GM18505 (cell line): ENCODE data around the gene PHTF2.
"Not testable (repeated sequence)": the region's sequence is repeated elsewhere in the genome, so short reads cannot be mapped to it uniquely, and the experiment has no call there.

ENCODE experiments used
- ATAC-seq: cut with Tn5 transposase; IDR thresholded peaks from one replicate; pipeline ENCODE4 v1.9.1; 2021; ENCODE audit not compliant: unreplicated experiment
- POLR2A ChIP-seq: IDR thresholded peaks from 4 replicates; pipeline ENCODE4 v1.6.1; 2011; ENCODE audit warnings: borderline replicate concordance; ENCODE audit not compliant: insufficient read depth, insufficient read length; ENCODE audit errors: extremely low read depth

The PHTF2 gene

GRCh38 chr7:77975672-77976480 is 177.3 kb downstream of the PHTF2 start:
- no peak for TF ChIP-seq POLR2A
- no peak for ATAC-seq

- no peak for ATAC-seq
- TF ChIP-seq POLR2A, result no peak
These were observed 180.6 kb downstream of the PHTF2 start for GRCh38 chr7:77979219-77979618.

GRCh38 chr7:77980087-77980713 is 181.6 kb downstream of the PHTF2 start:
- no peak for ATAC-seq
- TF ChIP-seq POLR2A, result no peak

- ATAC-seq, result no peak
- no peak for TF ChIP-seq POLR2A
These were observed 184.5 kb downstream of the PHTF2 start for GRCh38 chr7:77982926-77983550.

- no peak for ATAC-seq
- no peak for TF ChIP-seq POLR2A
These were observed 185.4 kb downstream of the PHTF2 start for GRCh38 chr7:77983973-77984372.

GRCh38 chr7:77985232-77985973 is 186.8 kb downstream of the PHTF2 start:
- ATAC-seq, result no peak
- TF ChIP-seq POLR2A, result no peak

- no peak for ATAC-seq
These were observed 187.4 kb downstream of the PHTF2 start for GRCh38 chr7:77985974-77986339.

GRCh38 chr7:77989981-77990566 is 191.5 kb downstream of the PHTF2 start:
- ATAC-seq, result no peak

More at GRCh38 chr7:77985974-77986339, 187.4 kb downstream of the PHTF2 start:
- TF ChIP-seq POLR2A, result no peak

GRCh38 chr7:77991656-77992055 is 193.1 kb downstream of the PHTF2 start:
- ATAC-seq, result no peak
- no peak for TF ChIP-seq POLR2A

More at GRCh38 chr7:77989981-77990566, 191.5 kb downstream of the PHTF2 start:
- no peak for TF ChIP-seq POLR2A

- ATAC-seq, result no peak
- no peak for TF ChIP-seq POLR2A
These were observed 195.3 kb downstream of the PHTF2 start for GRCh38 chr7:77993838-77994237.

- TF ChIP-seq POLR2A, result no peak
- ATAC-seq, result no peak
These were observed 197.1 kb downstream of the PHTF2 start for GRCh38 chr7:77995717-77996116.

GRCh38 chr7:77999168-77999567 is 200.6 kb downstream of the PHTF2 start:
- ATAC-seq, result not testable (repeated sequence)

GRCh38 chr7:78002021-78002420 is 203.4 kb downstream of the PHTF2 start:
- no peak for TF ChIP-seq POLR2A
- ATAC-seq, result no peak
